Astrocyte (in vitro differentiated cells and primary cell): ENCODE measurements around the gene TMEM63A. TPM values are rescaled to one million over a fixed set of nuclear protein-coding genes. Genes with fewer than 3 reads are reported as not detected.
A peak's percentile ranks its signal among the peaks of the same experiment; 100 is the strongest.

ENCODE experiments used
- DNase-seq: peaks from one replicate; pipeline ENCODE4 v3.0.0-alpha.2; 2010; ENCODE audit warnings: low read depth
- FAIRE-seq: peaks from 2 replicates; lab custom pipeline; 2011; peaks lifted over from hg19 to GRCh38; lab: Jason Lieb, UNC
- H2AFZ ChIP-seq: 2 replicates; pipeline ENCODE4 v1.6.0; 2012; ENCODE audit warnings: low read depth, low read length, inconsistent platforms
- H3K27ac ChIP-seq: 2 replicates; pipeline ENCODE4 v1.5.1; 2011; ENCODE audit warnings: low read depth, low read length, inconsistent platforms
- H3K27me3 ChIP-seq: 2 replicates; pipeline ENCODE4 v1.6.0; 2011; ENCODE audit warnings: low read length, inconsistent platforms; ENCODE audit not compliant: insufficient read depth
- H3K36me3 ChIP-seq: 2 replicates; pipeline ENCODE4 v1.5.1; 2011; ENCODE audit warnings: low read length, inconsistent platforms; ENCODE audit not compliant: insufficient read depth
- H3K4me1 ChIP-seq: 2 replicates; pipeline ENCODE4 v1.5.1; 2011; ENCODE audit warnings: low read length, inconsistent platforms; ENCODE audit not compliant: insufficient read depth
- H3K4me2 ChIP-seq: 2 replicates; pipeline ENCODE4 v1.6.0; 2012; ENCODE audit warnings: low read length, inconsistent platforms
- H3K4me3 ChIP-seq: 2 replicates; pipeline ENCODE4 v1.5.1; 2011; ENCODE audit warnings: low read depth, mild to moderate bottlenecking, low read length, inconsistent platforms; ENCODE audit not compliant: insufficient read depth
- H3K79me2 ChIP-seq: 2 replicates; pipeline ENCODE4 v1.6.0; 2012; ENCODE audit warnings: mild to moderate bottlenecking, low read length, inconsistent platforms; ENCODE audit not compliant: insufficient read depth
- H3K9ac ChIP-seq: 2 replicates; pipeline ENCODE4 v1.6.0; 2012; ENCODE audit warnings: mild to moderate bottlenecking, low read length, inconsistent platforms
- H3K9me3 ChIP-seq: 2 replicates; pipeline ENCODE4 v1.5.1; 2012; ENCODE audit warnings: low read depth, mild to moderate bottlenecking, low read length, inconsistent platforms; ENCODE audit not compliant: insufficient read depth
- H4K20me1 ChIP-seq: 2 replicates; pipeline ENCODE4 v1.6.0; 2012; ENCODE audit warnings: low read length, inconsistent platforms; ENCODE audit not compliant: insufficient read depth
- H3K27ac Mint-ChIP-seq: one replicate; pipeline ENCODE4 v1.8.0; 2021; ENCODE audit warnings: mild to moderate bottlenecking, mixed read lengths; ENCODE audit not compliant: unreplicated experiment
- H3K27me3 Mint-ChIP-seq: one replicate; pipeline ENCODE4 v1.8.0; 2021; ENCODE audit warnings: low read depth, mixed read lengths; ENCODE audit not compliant: unreplicated experiment
- H3K36me3 Mint-ChIP-seq: one replicate; pipeline ENCODE4 v1.8.0; 2021; ENCODE audit warnings: low read depth, mixed read lengths; ENCODE audit not compliant: unreplicated experiment
- H3K4me1 Mint-ChIP-seq: one replicate; pipeline ENCODE4 v1.8.0; 2021; ENCODE audit warnings: low read depth, mixed read lengths; ENCODE audit not compliant: unreplicated experiment
- H3K4me3 Mint-ChIP-seq: one replicate; pipeline ENCODE4 v1.8.0; 2021; ENCODE audit warnings: mild to moderate bottlenecking, moderate library complexity, mixed read lengths; ENCODE audit not compliant: unreplicated experiment
- H3K9me3 Mint-ChIP-seq: one replicate; pipeline ENCODE4 v1.8.0; 2021; ENCODE audit warnings: mild to moderate bottlenecking, mixed read lengths; ENCODE audit not compliant: unreplicated experiment
- EZH2 ChIP-seq: IDR thresholded peaks from 2 replicates; pipeline ENCODE4 v1.6.1; 2012; ENCODE audit warnings: mild to moderate bottlenecking, low read length, inconsistent platforms; ENCODE audit not compliant: insufficient read depth
- total RNA-seq: library from RNA; stranded (reverse); gene quantifications from 2 replicates; pipeline ENCODE4 v1.2.1, GENCODE V29; 2021
- TF ChIP-seq, protein P1 (sequence below): IDR thresholded peaks from 2 replicates; pipeline ENCODE4 v1.5.1; 2011; ENCODE audit warnings: low read depth, mild to moderate bottlenecking, inconsistent platforms, low read length, moderate library complexity; ENCODE audit not compliant: insufficient read depth

The TMEM63A gene
- total RNA-seq, 1 donor from 2014 or later, result 28.7 TPM

GRCh38 chr1:225921734-225922709 lies 39.8 kb upstream of the TMEM63A start:
- H2AFZ ChIP-seq, result no peak overlapping the region
- peak overlapping the region; percentile 96 for H3K9ac ChIP-seq
- Mint-ChIP-seq H3K27me3 (no peaks in the 10 kb centered on the region), H3K27ac (no peak overlapping the region), H3K4me3 (peak overlapping the region; percentile 97), H3K9me3 (no peaks in the 10 kb centered on the region), H3K4me1 (peaks cover 3% of the 10 kb centered on the region), H3K36me3 (peaks cover 21% of the 10 kb centered on the region)
- DNase-seq, result no peak
- H3K27me3 ChIP-seq, result no peaks in the 10 kb centered on the region
- H3K27ac ChIP-seq, result no peak overlapping the region
- peaks cover 17% of the 10 kb centered on the region for H3K4me1 ChIP-seq
- no peak overlapping the region for H3K4me3 ChIP-seq
- H3K9me3 ChIP-seq, result no peaks in the 10 kb centered on the region
- no peak for FAIRE-seq
- peaks cover 8% of the 10 kb centered on the region for H4K20me1 ChIP-seq
- peaks cover 9% of the 10 kb centered on the region for H3K36me3 ChIP-seq
- H3K79me2 ChIP-seq, result peaks cover 29% of the 10 kb centered on the region
- peak overlapping the region; percentile 94 for H3K4me2 ChIP-seq
- no peak for TF ChIP-seq EZH2
- TF ChIP-seq, protein P1, sequence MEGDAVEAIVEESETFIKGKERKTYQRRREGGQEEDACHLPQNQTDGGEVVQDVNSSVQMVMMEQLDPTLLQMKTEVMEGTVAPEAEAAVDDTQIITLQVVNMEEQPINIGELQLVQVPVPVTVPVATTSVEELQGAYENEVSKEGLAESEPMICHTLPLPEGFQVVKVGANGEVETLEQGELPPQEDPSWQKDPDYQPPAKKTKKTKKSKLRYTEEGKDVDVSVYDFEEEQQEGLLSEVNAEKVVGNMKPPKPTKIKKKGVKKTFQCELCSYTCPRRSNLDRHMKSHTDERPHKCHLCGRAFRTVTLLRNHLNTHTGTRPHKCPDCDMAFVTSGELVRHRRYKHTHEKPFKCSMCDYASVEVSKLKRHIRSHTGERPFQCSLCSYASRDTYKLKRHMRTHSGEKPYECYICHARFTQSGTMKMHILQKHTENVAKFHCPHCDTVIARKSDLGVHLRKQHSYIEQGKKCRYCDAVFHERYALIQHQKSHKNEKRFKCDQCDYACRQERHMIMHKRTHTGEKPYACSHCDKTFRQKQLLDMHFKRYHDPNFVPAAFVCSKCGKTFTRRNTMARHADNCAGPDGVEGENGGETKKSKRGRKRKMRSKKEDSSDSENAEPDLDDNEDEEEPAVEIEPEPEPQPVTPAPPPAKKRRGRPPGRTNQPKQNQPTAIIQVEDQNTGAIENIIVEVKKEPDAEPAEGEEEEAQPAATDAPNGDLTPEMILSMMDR, result no peak

DNA sequence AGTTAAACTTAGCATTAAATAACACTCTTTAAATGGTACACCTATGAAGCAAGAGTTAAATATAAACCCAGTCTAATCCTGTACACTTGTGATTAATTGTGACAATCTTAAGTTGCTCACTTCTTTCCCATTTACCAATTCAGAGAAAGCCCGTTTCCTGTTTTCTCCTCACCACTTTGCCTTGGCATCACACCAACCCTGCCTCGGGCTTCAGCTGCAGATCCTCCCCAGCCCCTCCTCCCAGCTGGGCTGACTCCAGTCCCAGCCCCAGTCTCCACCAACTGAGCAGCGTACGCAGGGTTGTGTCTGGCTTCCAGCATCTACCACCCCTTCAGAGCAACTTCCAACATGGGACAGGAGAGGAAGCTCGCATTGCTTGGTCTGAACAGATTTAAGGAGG lies 37.7 kb upstream of the TMEM63A start:
- no peaks in the 10 kb centered on the region for H3K27me3 ChIP-seq
- H3K4me3 ChIP-seq, result no peak overlapping the region
- peaks cover 21% of the 10 kb centered on the region for H3K36me3 Mint-ChIP-seq
- peak; percentile 86 for DNase-seq
- TF ChIP-seq, protein P1, result no peak
- TF ChIP-seq EZH2, result no peak
- peaks cover 17% of the 10 kb centered on the region for H3K4me1 ChIP-seq
- peak overlapping the region; percentile 23 for H3K4me2 ChIP-seq
- H3K9me3 Mint-ChIP-seq, result no peaks in the 10 kb centered on the region
- H3K27me3 Mint-ChIP-seq, result no peaks in the 10 kb centered on the region
- H3K79me2 ChIP-seq, result peaks cover 29% of the 10 kb centered on the region
- H3K9me3 ChIP-seq, result no peaks in the 10 kb centered on the region
- peaks cover 6% of the 10 kb centered on the region for H3K4me1 Mint-ChIP-seq
- H3K27ac ChIP-seq, result no peak overlapping the region
- no peak overlapping the region for H2AFZ ChIP-seq
- no peak for FAIRE-seq
- peaks cover 8% of the 10 kb centered on the region for H4K20me1 ChIP-seq
- H3K36me3 ChIP-seq, result peaks cover 9% of the 10 kb centered on the region
- no peak overlapping the region for H3K9ac ChIP-seq
- H3K27ac Mint-ChIP-seq, result no peak overlapping the region
- no peak overlapping the region for H3K4me3 Mint-ChIP-seq
